Glomerular endothelial cell (primary cell): ENCODE data around the gene OTUB2. TPM values are rescaled to one million over a fixed set of nuclear protein-coding genes. Genes with fewer than 3 reads are reported as not detected.

Experiments
- DNase-seq: peaks from one replicate; pipeline ENCODE4 v3.0.0-alpha.2; 2011; ENCODE audit warnings: low read depth, low spot score; ENCODE audit errors: extremely low read depth
- total RNA-seq: library from RNA; depleted of rRNA; stranded (reverse); fragments of >200 nt; gene quantifications from 2 replicates; pipeline ENCODE4 v1.2.3, GENCODE V29; 2015

The OTUB2 gene
- total RNA-seq, 1 donor from 2014 or later = 5.7 TPM

DNA sequence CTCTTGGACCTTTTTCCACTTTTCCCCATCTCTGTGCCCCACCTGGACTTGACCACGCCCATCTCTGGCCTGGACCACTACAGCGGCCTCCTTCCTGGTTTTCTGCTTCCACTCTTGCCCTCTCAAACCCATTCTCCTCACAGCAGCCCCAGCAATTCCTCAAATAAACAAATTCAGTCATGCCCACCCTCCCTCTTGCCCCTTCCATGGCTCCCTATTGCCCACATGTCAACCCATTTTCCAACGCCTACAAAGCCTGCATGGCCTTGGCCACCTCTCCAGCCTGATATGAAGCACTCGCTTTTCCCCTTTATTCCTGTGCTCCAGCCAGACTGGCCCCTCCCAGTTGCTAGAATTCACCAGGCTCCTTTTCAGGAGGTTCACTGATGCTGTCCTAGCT is 5.9 kb upstream of the OTUB2 start:
- no peak for DNase-seq

DNA sequence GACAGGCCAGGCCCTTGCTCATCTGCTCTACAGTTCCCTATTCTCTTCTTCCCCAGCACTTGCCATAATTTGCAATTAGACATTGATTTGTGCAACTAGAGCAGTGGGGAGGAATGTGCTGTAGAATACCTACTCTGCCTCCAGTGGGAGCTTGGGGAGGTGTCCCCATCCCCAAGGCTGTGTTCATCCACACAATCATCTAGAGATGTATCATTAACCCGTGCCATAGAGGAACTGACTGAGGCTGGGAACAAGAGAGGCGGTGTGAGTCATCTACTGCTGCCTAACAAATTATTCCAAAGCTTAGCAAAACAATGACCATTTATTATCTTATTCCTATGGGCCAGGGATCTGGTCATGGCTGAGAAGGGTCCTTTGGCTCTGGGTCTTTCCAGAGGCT is 5.1 kb upstream of the OTUB2 start:
- DNase-seq = no peak

GRCh38 chr14:94021416-94022157 is 4.6 kb upstream of the OTUB2 start:
- DNase-seq = no peak

DNA sequence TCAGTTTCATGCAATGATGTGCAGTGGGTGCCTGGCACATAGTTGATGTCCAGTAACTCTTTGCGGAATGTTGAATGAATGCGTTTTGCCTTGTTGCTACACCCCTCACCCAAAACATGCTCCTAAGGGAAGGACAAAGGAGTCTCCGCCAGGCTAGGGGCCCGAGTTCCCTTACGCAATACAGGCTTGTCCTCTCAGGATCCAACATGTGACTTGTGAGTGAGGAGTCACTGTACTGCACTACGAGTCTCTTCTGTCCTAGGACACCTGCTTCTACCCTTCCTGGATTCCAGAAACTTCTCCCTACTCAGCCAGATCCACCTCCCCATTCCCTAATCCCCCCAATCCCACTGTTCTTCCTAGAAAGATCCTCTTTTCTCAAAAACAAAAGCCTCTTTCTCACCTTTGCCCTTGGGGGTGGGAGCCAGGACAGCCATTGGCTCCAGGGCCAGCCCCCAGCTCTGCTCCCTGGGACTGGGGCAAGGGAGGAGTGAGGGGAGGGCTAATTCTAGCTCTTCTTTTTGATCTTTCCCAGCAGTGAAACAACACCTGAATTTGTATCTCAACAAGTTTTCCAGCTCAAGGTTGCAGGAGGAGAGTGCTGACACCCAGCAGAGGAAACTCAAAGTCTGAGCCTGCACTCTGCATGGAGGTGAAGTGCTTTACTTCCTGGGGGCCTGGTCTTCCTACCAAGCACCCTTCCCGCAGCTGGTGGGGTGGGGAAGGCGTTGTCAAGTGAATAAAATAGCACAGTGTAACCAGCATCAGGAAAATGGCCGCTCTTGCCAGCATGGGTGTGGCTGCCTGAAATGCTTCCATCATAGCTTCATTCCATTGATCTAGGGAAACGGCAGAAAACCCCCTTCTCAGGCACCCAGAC is 3.4 kb upstream of the OTUB2 start:
- DNase-seq = no peak

- DNase-seq = no peak
Observed at GRCh38 chr14:94024549-94024948, 1.6 kb upstream of the OTUB2 start.

DNA sequence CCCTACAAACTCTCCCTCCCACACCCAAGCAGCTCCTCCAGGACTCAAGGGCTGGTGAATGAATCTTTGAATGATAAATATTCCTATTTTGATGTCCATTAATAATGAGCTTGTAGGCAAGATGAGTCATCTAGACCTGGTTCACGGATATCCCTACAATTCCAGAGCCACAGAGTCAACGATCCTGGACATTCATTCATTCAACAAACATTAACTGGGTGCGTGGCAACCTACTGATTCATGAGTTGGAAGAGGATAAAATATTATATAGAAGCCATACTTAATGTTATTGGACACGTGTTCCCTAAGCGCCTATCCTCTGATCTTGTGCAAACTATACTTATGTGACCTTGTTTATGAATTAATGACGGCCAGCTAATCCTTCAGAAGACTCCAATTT is 420 bp upstream of the OTUB2 start:
- no peak for DNase-seq

DNA sequence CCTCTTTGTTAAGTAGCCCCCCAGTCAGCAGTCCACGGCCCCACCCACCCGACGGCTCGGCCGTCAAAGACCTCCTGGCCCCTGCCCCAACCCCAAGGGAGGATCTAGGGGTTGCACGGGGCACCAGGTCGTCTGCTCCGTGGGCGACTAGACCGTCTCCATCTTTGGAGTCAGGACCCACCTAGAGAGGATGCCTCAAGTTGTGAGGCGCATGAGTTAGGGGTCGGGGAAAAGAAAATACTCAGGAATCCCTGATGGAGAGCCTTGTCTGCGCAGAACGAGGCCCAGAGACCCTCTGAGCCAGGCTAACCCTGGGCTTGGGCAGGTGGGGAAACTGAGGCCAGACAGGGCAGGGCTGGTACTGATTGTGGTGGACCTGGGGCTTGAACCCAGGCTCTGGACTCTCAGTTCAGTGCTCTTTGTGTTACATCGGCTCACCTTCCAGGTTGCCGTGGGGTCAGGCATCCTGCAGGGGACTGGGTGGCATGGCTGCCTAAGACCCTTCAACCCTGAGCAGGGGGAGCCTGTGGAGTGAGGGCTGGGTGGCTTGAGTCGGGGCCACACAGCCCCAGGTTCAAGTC is 839 bp downstream of the OTUB2 start:
- DNase-seq = no peak

- DNase-seq = no peak
Observed at GRCh38 chr14:94027566-94028449, 1.7 kb downstream of the OTUB2 start.

GRCh38 chr14:94028450-94028826 is 2.3 kb downstream of the OTUB2 start:
- DNase-seq = no peak

DNA sequence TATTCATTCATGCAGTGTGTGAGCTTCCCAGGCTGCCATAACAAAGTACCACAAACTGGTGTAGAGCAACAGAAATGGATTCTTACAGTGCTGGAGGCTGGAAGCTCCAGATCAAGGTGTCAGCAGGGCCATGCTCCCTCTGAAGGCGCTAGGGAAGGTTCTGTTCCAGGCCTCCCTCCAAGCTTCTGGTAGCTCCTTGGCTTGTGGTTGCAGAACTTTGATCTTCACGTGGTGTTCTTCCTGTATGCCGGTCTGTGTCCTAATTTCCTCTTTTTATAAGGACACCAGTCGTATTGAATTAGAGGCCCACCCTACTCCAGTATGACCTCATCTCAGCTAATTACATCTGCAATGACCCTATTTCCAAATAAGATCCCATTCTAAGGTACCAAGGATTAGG is 3.1 kb downstream of the OTUB2 start:
- no peak for DNase-seq

DNA sequence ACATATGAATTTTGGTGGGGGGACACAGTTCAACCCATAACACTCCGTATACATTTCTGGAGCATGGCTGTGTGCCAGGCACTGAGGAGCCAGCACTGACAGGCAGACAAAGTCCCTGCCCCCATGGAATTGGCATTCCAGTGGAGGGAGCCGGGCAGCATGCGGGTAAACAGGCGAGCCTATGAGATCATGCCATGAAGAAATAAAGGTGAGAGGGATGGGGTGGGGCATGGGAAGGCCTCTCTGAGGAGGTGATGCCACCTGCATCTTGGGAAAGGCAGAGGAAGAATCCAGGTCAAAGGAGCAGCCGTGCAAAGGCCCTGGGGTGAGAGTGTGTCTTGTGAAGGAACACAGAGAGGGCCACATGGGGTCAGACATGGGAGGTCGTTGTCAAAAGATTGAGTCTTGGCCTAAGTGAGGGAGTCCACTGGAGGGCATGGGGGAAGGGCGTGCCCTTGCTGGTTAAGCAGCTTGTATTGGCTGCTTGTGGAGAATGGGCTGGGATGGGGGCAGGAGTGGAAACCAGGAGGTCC is 3.6 kb downstream of the OTUB2 start:
- no peak for DNase-seq

DNA sequence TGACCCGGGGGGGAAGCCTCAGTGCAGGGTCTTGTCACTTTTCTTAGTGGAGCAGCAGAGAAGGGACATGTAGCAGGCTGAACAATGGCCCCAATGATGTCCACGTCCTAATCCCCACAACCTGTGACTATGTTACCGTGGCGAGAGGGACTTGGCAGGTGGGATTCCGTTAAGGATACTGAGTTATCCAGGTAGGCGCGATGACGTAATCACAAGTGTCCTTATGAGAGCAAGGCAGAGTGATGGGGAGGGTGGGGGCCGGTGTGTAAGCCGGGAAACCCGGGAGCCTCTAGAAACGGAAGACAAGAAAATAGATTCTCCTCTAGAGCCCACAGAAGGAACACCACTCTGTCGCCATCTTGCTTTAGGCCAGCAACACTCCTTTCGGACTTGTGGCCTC is 4.4 kb downstream of the OTUB2 start:
- no peak for DNase-seq

GRCh38 chr14:94031161-94031882 is 5.2 kb downstream of the OTUB2 start:
- no peak for DNase-seq

DNA sequence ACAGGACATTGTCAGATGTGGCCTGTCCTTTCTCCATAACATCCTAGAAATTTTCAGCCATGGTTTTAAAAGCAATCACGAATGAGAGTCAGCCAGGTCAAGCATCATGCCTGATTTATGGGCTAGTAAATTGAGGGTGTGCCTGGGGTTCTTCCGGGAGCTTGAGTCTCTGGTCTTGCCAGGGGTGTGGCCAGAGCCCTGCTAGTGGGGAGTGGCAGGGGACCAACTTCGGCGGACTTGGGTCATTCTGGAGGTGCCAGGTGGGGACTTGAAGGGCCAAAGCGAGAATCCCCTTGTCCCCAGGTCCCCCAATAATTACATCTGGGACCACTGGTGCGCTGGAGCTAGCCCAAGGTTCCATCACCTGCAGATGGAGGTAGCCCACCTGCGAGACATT is 5.7 kb downstream of the OTUB2 start:
- no peak for DNase-seq

- DNase-seq = no peak
Observed at GRCh38 chr14:94034886-94035285, 8.7 kb downstream of the OTUB2 start.

DNA sequence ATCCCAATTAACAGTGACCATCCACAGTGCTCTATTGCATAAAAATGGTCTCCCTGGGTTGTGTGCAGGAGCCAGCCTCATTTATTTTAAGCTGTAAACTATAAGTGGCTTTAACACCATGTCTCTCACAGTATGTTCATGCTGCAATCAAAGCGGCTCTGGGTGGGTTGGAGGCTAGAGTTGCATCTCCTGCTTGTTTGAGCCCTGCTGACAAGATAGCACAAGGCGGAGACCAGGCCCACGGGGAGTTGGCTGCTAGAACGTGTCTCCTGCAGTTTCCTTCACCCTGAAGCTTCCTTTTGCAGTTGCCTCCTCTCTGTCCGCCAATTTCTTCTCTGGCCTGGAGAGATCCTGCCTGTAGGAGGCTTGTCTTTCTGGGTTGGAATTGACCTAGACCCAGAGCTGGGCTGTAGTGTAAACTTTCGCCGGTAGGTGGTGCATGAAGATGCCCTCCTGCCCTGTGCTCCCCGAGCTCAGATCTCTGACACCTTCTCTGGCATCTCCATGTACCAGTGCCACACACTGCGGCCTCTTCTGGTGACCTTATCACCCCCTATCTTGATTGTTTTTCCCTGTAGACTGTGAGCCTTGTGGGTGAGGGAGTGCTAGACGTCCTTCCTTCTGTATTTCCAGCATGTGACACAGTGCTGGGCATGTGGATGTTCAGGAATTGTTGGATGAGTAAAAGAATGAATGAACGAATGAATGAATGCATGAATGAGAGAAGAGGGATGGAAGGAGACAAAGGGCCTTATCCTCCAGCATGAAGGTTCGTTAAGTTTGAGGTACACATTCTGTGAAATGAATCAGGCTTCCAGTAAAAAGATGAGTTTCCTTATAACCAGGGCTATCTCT is 10.4 kb downstream of the OTUB2 start:
- no peak for DNase-seq

- DNase-seq = no peak
Observed at GRCh38 chr14:94037954-94038353, 11.8 kb downstream of the OTUB2 start.

- no peak for DNase-seq
Observed at GRCh38 chr14:94038510-94038909, 12.4 kb downstream of the OTUB2 start.
